DOHH2 (cell line): Measurements from ENCODE around the gene SOBP.

Experiments used
- H3F3A ChIP-seq: fragments of 200-600 bp; sonication (generic), shearing (Covaris generic); 2 replicates; pipeline ENCODE4 v1.6.0; 2016; ENCODE audit warnings: antibody characterized with exemption, mild to moderate bottlenecking; ENCODE audit not compliant: control insufficient read depth, insufficient read depth
- H3K27ac ChIP-seq: fragments of 200-600 bp; sonication (generic); 2 replicates; pipeline ENCODE4 v1.5.1; 2014; ENCODE audit warnings: low read depth, mild to moderate bottlenecking, low read length, moderate library complexity
- H3K27me3 ChIP-seq: fragments of 200-600 bp; sonication (generic); 2 replicates; pipeline ENCODE4 v1.6.1; 2014; ENCODE audit warnings: mild to moderate bottlenecking, low read length, mixed read lengths; ENCODE audit not compliant: control insufficient read depth
- H3K36me3 ChIP-seq: fragments of 200-600 bp; sonication (generic); 2 replicates; pipeline ENCODE4 v1.6.1; 2014; ENCODE audit warnings: mild to moderate bottlenecking, low read length, moderate library complexity, mixed read lengths; ENCODE audit not compliant: control insufficient read depth
- H3K4me1 ChIP-seq: fragments of 200-600 bp; sonication (generic); 2 replicates; pipeline ENCODE4 v1.6.1; 2014; ENCODE audit warnings: mild to moderate bottlenecking, low read length, mixed read lengths; ENCODE audit not compliant: control insufficient read depth
- H3K4me2 ChIP-seq: fragments of 200-600 bp; sonication (generic); 2 replicates; pipeline ENCODE4 v1.6.0; 2014; ENCODE audit warnings: mild to moderate bottlenecking, low read length, moderate library complexity
- H3K4me3 ChIP-seq: fragments of 200-600 bp; sonication (generic); 2 replicates; pipeline ENCODE4 v1.5.1; 2014; ENCODE audit warnings: mild to moderate bottlenecking, low read length, mixed read lengths
- H3K79me2 ChIP-seq: fragments of 200-600 bp; sonication (generic); 2 replicates; pipeline ENCODE4 v1.6.1; 2014; ENCODE audit warnings: mild to moderate bottlenecking, low read length, mixed read lengths; ENCODE audit not compliant: control insufficient read depth
- H3K9me2 ChIP-seq: fragments of 200-600 bp; sonication (generic); replicated peaks from 2 replicates; pipeline ENCODE4 v1.6.1; 2014; ENCODE audit warnings: mild to moderate bottlenecking, low read length, mixed read lengths; ENCODE audit not compliant: control insufficient read depth
- H3K9me3 ChIP-seq: fragments of 200-600 bp; sonication (generic); 2 replicates; pipeline ENCODE4 v1.6.1; 2014; ENCODE audit warnings: antibody characterized with exemption, low read length, mixed read lengths; ENCODE audit not compliant: control insufficient read depth, insufficient read depth
- H4K20me1 ChIP-seq: fragments of 200-600 bp; sonication (generic); 2 replicates; pipeline ENCODE4 v1.6.0; 2014; ENCODE audit warnings: low read depth, mild to moderate bottlenecking, antibody characterized with exemption, low read length, moderate library complexity; ENCODE audit not compliant: control insufficient read depth, insufficient read depth
- EZH2phosphoT487 ChIP-seq: fragments of 200-600 bp; sonication (generic); IDR thresholded peaks from 2 replicates; pipeline ENCODE4 v1.6.1; 2017; ENCODE audit warnings: borderline replicate concordance, mild to moderate bottlenecking, antibody characterized with exemption, low read length, moderate library complexity, mixed read lengths
- TF ChIP-seq, protein P1 (sequence below): fragments of 200-600 bp; sonication (generic); IDR thresholded peaks from one replicate; pipeline ENCODE4 v1.5.1; 2014; ENCODE audit warnings: antibody characterized with exemption, mild to moderate bottlenecking, low read depth, low read length; ENCODE audit not compliant: poor library complexity, severe bottlenecking

Gene SOBP

DNA sequence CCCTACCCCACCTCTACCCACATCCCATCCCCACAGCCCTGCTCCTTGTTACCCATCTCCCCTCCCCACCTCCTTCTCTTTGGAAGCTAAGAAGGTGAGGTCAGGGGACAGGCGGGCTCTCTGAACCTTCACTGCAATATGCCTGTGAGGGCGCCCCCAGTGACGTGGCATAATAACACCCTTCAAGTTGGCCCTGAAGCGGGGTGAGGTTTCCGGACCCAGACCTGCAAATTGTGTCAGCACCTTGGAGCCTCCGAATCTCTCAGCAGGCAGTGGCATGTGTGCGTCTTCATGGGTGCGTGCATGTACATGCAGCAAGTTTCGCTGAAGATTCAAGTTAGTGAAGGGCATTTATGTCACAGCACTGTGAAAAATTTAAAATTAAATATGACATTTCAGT is 114.6 kb downstream of the SOBP start:
- Histone ChIP-seq H3K9me2 (no peaks in the 10 kb centered on the region), H3K27ac (no peak overlapping the region), H3K27me3 (no peaks in the 10 kb centered on the region), H3K36me3 (no peaks in the 10 kb centered on the region), H3F3A (no peaks in the 10 kb centered on the region), H4K20me1 (no peaks in the 10 kb centered on the region), H3K9me3 (no peaks in the 10 kb centered on the region), H3K79me2 (no peaks in the 10 kb centered on the region), H3K4me1 (peaks cover 15% of the 10 kb centered on the region), H3K4me3 (no peak overlapping the region), H3K4me2 (no peak overlapping the region)
- no peak for TF ChIP-seq EZH2phosphoT487
- TF ChIP-seq, protein P1, sequence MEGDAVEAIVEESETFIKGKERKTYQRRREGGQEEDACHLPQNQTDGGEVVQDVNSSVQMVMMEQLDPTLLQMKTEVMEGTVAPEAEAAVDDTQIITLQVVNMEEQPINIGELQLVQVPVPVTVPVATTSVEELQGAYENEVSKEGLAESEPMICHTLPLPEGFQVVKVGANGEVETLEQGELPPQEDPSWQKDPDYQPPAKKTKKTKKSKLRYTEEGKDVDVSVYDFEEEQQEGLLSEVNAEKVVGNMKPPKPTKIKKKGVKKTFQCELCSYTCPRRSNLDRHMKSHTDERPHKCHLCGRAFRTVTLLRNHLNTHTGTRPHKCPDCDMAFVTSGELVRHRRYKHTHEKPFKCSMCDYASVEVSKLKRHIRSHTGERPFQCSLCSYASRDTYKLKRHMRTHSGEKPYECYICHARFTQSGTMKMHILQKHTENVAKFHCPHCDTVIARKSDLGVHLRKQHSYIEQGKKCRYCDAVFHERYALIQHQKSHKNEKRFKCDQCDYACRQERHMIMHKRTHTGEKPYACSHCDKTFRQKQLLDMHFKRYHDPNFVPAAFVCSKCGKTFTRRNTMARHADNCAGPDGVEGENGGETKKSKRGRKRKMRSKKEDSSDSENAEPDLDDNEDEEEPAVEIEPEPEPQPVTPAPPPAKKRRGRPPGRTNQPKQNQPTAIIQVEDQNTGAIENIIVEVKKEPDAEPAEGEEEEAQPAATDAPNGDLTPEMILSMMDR = no peak

DNA sequence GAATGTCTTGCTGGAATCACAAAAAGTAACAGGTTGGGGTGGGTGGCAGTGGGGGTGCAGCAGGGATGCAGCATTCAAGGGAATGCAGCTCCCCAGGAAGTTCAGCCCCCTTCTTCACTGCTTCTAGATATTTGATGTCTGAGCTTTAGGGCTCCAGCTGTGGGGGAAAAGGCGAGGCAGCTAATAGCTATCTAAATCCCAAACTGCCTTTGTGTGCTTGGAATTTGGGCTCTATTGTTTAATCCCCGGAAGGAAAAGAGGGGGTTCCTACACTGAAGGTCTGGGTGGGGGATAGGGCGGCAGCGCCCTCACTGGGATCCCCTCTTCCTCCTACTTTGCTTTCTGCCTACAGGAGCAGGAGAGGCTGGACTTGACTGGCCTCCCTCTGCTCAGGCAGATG is 116.5 kb downstream of the SOBP start:
- Histone ChIP-seq H3K9me2 (no peaks in the 10 kb centered on the region), H3K4me3 (no peak overlapping the region), H3F3A (no peaks in the 10 kb centered on the region), H3K27me3 (no peaks in the 10 kb centered on the region), H3K4me1 (peaks cover 15% of the 10 kb centered on the region), H3K4me2 (no peak overlapping the region), H4K20me1 (no peaks in the 10 kb centered on the region), H3K36me3 (no peaks in the 10 kb centered on the region), H3K27ac (no peak overlapping the region), H3K79me2 (no peaks in the 10 kb centered on the region), H3K9me3 (no peaks in the 10 kb centered on the region)
- no peak for TF ChIP-seq EZH2phosphoT487
- TF ChIP-seq, protein P1 = no peak

DNA sequence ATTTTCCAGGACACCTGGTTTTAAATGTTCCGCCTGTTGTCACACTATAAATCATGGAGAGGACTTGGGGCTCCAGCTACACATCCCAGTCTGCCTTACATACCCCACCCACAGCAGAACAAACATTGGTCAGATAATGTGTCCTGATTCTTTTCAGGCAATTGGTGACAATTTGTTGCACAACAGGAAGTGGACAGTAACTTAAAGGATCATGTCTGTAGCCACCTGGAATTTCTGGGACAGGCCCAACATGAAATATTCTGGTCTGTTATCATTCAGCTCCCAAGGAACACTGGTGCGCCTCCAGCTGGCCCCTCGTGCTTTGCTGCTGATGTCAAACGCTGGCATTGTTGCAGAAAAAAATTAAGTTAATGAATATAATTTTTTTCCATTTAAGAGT is 117.2 kb downstream of the SOBP start:
- H3K4me3 ChIP-seq = no peak overlapping the region
- no peaks in the 10 kb centered on the region for H3K9me3 ChIP-seq
- no peaks in the 10 kb centered on the region for H3K79me2 ChIP-seq
- no peaks in the 10 kb centered on the region for H4K20me1 ChIP-seq
- no peaks in the 10 kb centered on the region for H3K27me3 ChIP-seq
- no peaks in the 10 kb centered on the region for H3K36me3 ChIP-seq
- peaks cover 12% of the 10 kb centered on the region for H3K4me1 ChIP-seq
- H3K27ac ChIP-seq = no peak overlapping the region
- H3K4me2 ChIP-seq = no peak overlapping the region
- no peaks in the 10 kb centered on the region for H3F3A ChIP-seq
- no peaks in the 10 kb centered on the region for H3K9me2 ChIP-seq
- TF ChIP-seq EZH2phosphoT487 = no peak
- TF ChIP-seq, protein P1 = no peak
